GM13976 (cell line): ENCODE measurements around the gene TBX1.

ENCODE experiments used
- DNase-seq: peaks from one replicate; pipeline ENCODE4 v3.0.0; 2012; ENCODE audit warnings: low spot score
- CTCF ChIP-seq: IDR thresholded peaks from 2 replicates; pipeline ENCODE4 v1.5.1; 2012; ENCODE audit warnings: borderline replicate concordance, mild to moderate bottlenecking; ENCODE audit not compliant: insufficient read depth; ENCODE audit errors: extremely low read depth, missing control alignments, control extremely low read depth
- in situ Hi-C: fragments of 300-500 bp; cut with MboI; formaldehyde crosslinking; loops from one replicate; pipeline ENCODE4 v1.12.0; 2022; ENCODE audit warnings: low sequenced_read_pairs, mixed read lengths, inconsistent platforms; ENCODE audit not compliant: unreplicated experiment

Gene TBX1

GRCh38 chr22:19802001-19802893, 41.7 kb downstream of the TBX1 start:
- in situ Hi-C loops, result no loop called here
- no peak for DNase-seq
- no peak for TF ChIP-seq CTCF

DNA sequence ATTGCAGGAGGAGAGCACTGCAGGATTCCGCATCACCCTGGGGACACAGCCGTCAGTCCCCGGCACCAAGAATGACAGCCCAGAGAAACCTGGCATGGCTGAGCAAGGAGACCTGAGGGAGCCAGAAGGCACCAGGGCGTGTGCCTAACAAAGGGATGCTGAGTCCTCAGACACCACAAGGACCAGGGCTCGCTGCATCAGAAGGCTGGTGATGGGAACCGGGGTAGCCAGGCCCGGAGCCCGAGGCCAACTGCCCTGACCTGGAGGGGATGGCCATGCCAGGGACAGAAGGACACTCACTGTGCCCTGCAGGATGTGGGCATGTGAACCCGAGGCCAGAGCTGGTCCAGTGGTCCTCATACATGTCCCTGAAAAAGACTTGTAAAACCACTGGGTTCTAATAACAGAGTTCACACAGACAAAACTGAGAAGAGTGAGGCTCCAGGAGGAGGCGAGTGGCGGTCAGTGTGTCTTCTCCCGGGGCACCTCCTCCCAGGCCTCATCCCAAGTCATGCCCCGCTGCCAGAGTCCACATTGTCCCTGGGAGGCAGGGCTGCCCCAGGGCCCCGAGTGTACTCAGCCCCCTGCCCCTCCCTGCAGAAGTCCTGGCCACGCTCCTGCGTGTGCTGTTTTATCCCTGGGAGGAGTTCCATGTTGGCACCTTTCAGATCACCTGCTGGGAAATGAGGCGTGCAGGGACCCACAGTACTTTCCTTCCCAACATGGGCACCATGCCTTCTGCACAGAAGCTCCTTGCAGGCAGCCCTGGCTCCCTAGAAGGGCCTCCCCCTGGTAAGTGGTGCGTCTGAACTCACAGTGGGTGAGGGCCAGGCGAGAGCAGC, 42.5 kb downstream of the TBX1 start:
- DNase-seq, result no peak
- in situ Hi-C loops, result no loop called here
- no peak for TF ChIP-seq CTCF

DNA sequence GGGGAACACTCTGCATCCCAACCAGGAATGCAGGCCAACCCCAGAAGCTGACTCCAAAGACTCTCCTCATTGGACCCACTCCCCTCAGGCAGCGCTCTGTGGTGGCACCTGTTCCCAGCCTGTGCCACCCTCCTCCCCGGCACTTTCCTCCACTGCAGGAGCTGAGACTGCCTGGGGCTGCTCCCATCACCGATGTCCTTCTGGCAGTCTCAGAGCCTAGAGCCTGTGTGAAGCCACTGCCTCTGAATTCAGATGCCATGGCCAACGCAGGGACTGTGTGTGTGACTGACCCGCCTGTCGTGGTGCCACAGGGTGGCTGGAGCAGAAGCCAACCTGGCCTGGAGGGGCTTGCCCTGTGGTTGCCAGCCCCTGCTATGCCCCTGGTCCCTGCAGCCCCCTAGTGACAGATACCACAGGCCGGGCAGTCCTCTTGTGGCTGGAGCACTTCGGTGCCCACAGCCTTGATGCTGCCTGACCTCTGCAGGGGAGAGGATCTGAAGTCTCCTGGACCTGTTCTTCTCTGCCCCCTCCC, 43.2 kb downstream of the TBX1 start:
- in situ Hi-C loops, result no loop called here
- no peak for DNase-seq
- TF ChIP-seq CTCF, result no peak

GRCh38 chr22:19805821-19806212, 45.2 kb downstream of the TBX1 start:
- TF ChIP-seq CTCF, result no peak
- no peak for DNase-seq
- in situ Hi-C loops, result no loop called here

GRCh38 chr22:19806213-19807160, 45.9 kb downstream of the TBX1 start:
- in situ Hi-C loops, result no loop called here

More at GRCh38 chr22:19806213-19807160, 45.9 kb downstream of the TBX1 start:
- no peak for DNase-seq
- TF ChIP-seq CTCF, result no peak
